Adrenal gland (tissue), 5 donors: Measurements from ENCODE around the gene KCNAB1.

Experiments used
- POLR2A ChIP-seq, 2 donors: fragments of 450-650 bp; IDR thresholded peaks; one replicate each; pipeline ENCODE4 v1.6.1; 2017; ENCODE audit warnings: antibody characterized with exemption in 2 of 2, mild to moderate bottlenecking in 2 of 2, moderate library complexity in 1 of 2
- TF ChIP-seq, protein P1 (sequence below), 6 experiments: fragments of 450-650 bp in 4 of 6; fragments of 200-600 bp in 2 of 6; sonication (generic) in 1 of 6; IDR thresholded peaks; 1 replicate in 5 of 6; 2 replicates in 1 of 6; pipeline versions ENCODE4 v1.5.1 to v1.8.0; 2016 to 2021; ENCODE audit warnings: antibody characterized with exemption in 6 of 6, mild to moderate bottlenecking in 2 of 6, moderate library complexity in 1 of 6
- donor health status: DM: no; HTN: no; CAD: no.

DNA sequence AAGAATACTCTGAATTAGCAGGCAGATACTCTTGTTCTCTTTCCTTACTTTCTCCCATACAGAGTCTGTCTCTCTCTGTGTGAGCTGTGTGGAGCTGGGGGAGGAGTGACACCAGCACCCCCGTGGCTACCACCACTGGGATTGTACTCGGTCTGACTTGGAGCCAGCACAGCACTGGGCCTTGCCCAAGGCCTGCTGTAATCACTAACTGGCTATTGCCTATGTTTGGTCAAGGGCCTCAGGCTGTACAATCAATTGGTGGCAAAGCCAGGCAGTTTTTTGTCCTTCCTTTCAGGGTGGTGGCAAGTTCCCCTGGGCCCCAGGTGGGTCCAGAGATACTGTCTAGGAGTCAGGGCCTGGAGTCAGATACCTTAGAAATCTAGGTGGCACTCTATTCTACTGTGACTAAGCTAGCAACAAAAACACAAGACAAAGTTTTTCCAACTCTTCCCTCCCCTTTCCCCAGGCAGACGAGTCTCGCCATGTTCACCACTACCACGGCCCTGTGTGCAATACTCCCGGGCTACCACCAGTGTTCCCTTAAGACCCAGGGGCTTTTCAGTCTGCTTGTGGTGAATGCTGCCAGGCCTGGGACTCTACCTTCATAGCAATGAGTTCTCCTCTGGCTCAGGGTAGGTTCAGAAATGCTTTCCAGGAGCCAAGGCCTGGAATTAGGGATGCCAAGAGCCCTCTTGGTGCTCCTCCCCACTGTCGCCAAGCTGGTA lies 151.8 kb downstream of the KCNAB1 start:
- TF ChIP-seq, protein P1, sequence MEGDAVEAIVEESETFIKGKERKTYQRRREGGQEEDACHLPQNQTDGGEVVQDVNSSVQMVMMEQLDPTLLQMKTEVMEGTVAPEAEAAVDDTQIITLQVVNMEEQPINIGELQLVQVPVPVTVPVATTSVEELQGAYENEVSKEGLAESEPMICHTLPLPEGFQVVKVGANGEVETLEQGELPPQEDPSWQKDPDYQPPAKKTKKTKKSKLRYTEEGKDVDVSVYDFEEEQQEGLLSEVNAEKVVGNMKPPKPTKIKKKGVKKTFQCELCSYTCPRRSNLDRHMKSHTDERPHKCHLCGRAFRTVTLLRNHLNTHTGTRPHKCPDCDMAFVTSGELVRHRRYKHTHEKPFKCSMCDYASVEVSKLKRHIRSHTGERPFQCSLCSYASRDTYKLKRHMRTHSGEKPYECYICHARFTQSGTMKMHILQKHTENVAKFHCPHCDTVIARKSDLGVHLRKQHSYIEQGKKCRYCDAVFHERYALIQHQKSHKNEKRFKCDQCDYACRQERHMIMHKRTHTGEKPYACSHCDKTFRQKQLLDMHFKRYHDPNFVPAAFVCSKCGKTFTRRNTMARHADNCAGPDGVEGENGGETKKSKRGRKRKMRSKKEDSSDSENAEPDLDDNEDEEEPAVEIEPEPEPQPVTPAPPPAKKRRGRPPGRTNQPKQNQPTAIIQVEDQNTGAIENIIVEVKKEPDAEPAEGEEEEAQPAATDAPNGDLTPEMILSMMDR (IDR thresholded peaks at IDR 0.05): no peak
- no peak for TF ChIP-seq POLR2A (IDR thresholded peaks at IDR 0.05)
